Natural killer cell (primary cell): Measurements from ENCODE around the gene PLXNA2. TPM values are rescaled to one million over a fixed set of nuclear protein-coding genes. Genes with fewer than 3 reads are reported as not detected.

Experiments used
- ATAC-seq, 3 donors: fragments of 150-1000 bp in 2 of 3; fragments of 200-7000 bp in 1 of 3; cut with Tn5 transposase; 1 replicate in 1 of 3; 2 replicates in 2 of 3; pipeline ENCODE4 v1.10.0; 2021; ENCODE audit warnings: mild to moderate bottlenecking in 2 of 3, moderate library complexity in 2 of 3
- DNase-seq, 2 donors: peaks; one replicate each; pipeline versions ENCODE4 v3.0.0 to v3.0.0-alpha.2; 2013 to 2021; ENCODE audit warnings: mixed read lengths in 1 of 2
- H3K27ac ChIP-seq: one replicate; pipeline ENCODE4 v1.5.1; 2013; ENCODE audit warnings: mild to moderate bottlenecking, low read length
- H3K27me3 ChIP-seq: one replicate; pipeline ENCODE4 v1.6.1; 2013; ENCODE audit warnings: low read length; ENCODE audit not compliant: control insufficient read depth, insufficient read depth
- H3K36me3 ChIP-seq: one replicate; pipeline ENCODE4 v1.6.1; 2013; ENCODE audit warnings: low read length; ENCODE audit not compliant: control insufficient read depth, insufficient read depth
- H3K4me1 ChIP-seq: one replicate; pipeline ENCODE4 v1.6.1; 2013; ENCODE audit warnings: low read length; ENCODE audit not compliant: control insufficient read depth, insufficient read depth
- H3K4me3 ChIP-seq: one replicate; pipeline ENCODE4 v1.5.1; 2013; ENCODE audit warnings: low read length
- H3K9me3 ChIP-seq: one replicate; pipeline ENCODE4 v1.6.1; 2013; ENCODE audit warnings: low read length; ENCODE audit not compliant: control insufficient read depth, insufficient read depth
- H3K27ac Mint-ChIP-seq, 2 donors: one replicate each; pipeline ENCODE4 v1.8.0; 2022; ENCODE audit warnings: mild to moderate bottlenecking in 2 of 2, mixed read lengths in 2 of 2, moderate library complexity in 1 of 2
- H3K27me3 Mint-ChIP-seq, 2 donors: one replicate each; pipeline ENCODE4 v1.8.0; 2022; ENCODE audit warnings: low read depth in 2 of 2, mixed read lengths in 2 of 2
- H3K36me3 Mint-ChIP-seq: one replicate; pipeline ENCODE4 v1.8.0; 2022; ENCODE audit warnings: mixed read lengths
- H3K4me1 Mint-ChIP-seq, 2 donors: one replicate each; pipeline ENCODE4 v1.8.0; 2022; ENCODE audit warnings: mixed read lengths in 2 of 2
- H3K4me3 Mint-ChIP-seq: one replicate; pipeline ENCODE4 v1.8.0; 2022; ENCODE audit warnings: mild to moderate bottlenecking, moderate library complexity, mixed read lengths
- H3K9me3 Mint-ChIP-seq, 2 donors: one replicate each; pipeline ENCODE4 v1.8.0; 2022; ENCODE audit warnings: mixed read lengths in 2 of 2
- WGBS: methylation state at CpG from one replicate; pipeline ENCODE4 v1.1.7; 2013; ENCODE audit warnings: missing lambda C conversion rate; ENCODE audit not compliant: insufficient coverage; 5-methylcytosine and 5-hydroxymethylcytosine counted together
- intact Hi-C: fragments of 100-400 bp; cut with micrococcal nuclease; formaldehyde crosslinking; loops from one replicate; pipeline ENCODE4 v1.14.2; 2022
- total RNA-seq, 4 donors: library from RNA; stranded (reverse); fragments of 120-200 nt in 1 of 4; gene quantifications; one replicate each; pipeline versions ENCODE4 v1.2.3 to v1.2.4, GENCODE V29; 2013 to 2022
- TF ChIP-seq, protein P1 (sequence below): fragments of 200-600 bp; IDR thresholded peaks from one replicate; pipeline ENCODE4 v1.8.0; 2022; ENCODE audit warnings: antibody characterized with exemption

PLXNA2 gene
- total RNA-seq, 3 donors from 2014 or later (not counting 1 experiment from before 2014, with no cell fraction given), result 2.8 to 8.4 (median 2.8) TPM

DNA sequence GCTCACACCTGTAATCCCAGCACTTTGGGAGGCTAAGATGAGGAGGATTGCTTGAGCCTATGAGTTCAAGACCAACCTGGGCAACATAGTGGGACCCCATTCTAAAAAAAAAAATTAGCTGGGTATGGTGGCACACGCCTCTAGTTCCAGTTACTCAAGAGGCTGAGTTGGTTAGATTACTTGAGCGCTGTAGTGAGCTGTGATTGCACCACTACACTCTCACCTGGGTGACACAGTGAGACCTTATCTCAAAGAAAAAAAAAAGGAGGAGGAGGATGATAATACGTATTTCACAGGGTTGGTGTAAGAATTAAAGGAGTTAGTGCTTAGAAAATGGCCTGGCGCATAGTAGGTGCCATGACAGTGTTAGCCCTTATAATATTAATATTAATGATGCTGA, 144.1 kb downstream of the PLXNA2 start:
- intact Hi-C loops, result no loop called here
- DNase-seq, result no peak
- TF ChIP-seq, protein P1, sequence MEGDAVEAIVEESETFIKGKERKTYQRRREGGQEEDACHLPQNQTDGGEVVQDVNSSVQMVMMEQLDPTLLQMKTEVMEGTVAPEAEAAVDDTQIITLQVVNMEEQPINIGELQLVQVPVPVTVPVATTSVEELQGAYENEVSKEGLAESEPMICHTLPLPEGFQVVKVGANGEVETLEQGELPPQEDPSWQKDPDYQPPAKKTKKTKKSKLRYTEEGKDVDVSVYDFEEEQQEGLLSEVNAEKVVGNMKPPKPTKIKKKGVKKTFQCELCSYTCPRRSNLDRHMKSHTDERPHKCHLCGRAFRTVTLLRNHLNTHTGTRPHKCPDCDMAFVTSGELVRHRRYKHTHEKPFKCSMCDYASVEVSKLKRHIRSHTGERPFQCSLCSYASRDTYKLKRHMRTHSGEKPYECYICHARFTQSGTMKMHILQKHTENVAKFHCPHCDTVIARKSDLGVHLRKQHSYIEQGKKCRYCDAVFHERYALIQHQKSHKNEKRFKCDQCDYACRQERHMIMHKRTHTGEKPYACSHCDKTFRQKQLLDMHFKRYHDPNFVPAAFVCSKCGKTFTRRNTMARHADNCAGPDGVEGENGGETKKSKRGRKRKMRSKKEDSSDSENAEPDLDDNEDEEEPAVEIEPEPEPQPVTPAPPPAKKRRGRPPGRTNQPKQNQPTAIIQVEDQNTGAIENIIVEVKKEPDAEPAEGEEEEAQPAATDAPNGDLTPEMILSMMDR, result no peak
- no peaks in the 10 kb centered on the region for H3K9me3 ChIP-seq
- Mint-ChIP-seq H3K4me3 (no peak overlapping the region), H3K27me3 (peaks cover 5 to 8% of the 10 kb centered on the region in 2 donors), H3K36me3 (no peaks in the 10 kb centered on the region), H3K27ac (no peak overlapping the region), H3K9me3 (no peaks in the 10 kb centered on the region), H3K4me1 (no peaks in the 10 kb centered on the region)
- H3K4me3 ChIP-seq, result no peak overlapping the region
- no peak overlapping the region for H3K27ac ChIP-seq
- no peak for ATAC-seq
- no peaks in the 10 kb centered on the region for H3K27me3 ChIP-seq
- 50% methylated on average over 2 of the region's 4 CpGs for WGBS
- no peaks in the 10 kb centered on the region for H3K4me1 ChIP-seq
- no peaks in the 10 kb centered on the region for H3K36me3 ChIP-seq

DNA sequence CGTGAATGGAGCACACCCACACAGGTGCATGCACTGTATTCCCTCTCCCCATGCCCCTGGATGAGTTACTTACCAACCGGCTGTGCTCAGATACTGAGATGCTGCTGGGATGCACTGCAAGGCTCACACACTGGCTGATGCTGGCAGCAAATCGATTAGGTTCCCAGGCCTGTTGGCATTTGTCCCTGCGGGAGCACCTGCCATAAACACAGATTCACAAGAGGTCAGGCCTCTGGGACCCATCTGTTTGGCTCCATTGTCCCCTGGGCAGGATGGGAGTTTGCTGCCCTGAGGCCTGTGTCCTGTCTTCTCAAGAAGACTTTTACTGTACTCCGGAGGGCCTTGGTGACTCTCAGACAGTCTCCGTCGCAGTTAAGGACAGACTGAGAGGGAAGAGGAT, 145.4 kb downstream of the PLXNA2 start:
- no peak overlapping the region for H3K4me3 ChIP-seq
- Mint-ChIP-seq H3K9me3 (no peaks in the 10 kb centered on the region), H3K36me3 (no peaks in the 10 kb centered on the region), H3K4me3 (no peak overlapping the region), H3K4me1 (no peaks in the 10 kb centered on the region), H3K27ac (no peak overlapping the region), H3K27me3 (peaks cover 5 to 8% of the 10 kb centered on the region in 2 donors)
- H3K4me1 ChIP-seq, result no peaks in the 10 kb centered on the region
- no peak overlapping the region for H3K27ac ChIP-seq
- TF ChIP-seq, protein P1, result no peak
- 92% methylated on average over 7 of the region's 7 CpGs for WGBS
- no peak for ATAC-seq
- DNase-seq, result no peak
- intact Hi-C loops, result no loop called here
- H3K9me3 ChIP-seq, result no peaks in the 10 kb centered on the region
- no peaks in the 10 kb centered on the region for H3K27me3 ChIP-seq
- H3K36me3 ChIP-seq, result no peaks in the 10 kb centered on the region

DNA sequence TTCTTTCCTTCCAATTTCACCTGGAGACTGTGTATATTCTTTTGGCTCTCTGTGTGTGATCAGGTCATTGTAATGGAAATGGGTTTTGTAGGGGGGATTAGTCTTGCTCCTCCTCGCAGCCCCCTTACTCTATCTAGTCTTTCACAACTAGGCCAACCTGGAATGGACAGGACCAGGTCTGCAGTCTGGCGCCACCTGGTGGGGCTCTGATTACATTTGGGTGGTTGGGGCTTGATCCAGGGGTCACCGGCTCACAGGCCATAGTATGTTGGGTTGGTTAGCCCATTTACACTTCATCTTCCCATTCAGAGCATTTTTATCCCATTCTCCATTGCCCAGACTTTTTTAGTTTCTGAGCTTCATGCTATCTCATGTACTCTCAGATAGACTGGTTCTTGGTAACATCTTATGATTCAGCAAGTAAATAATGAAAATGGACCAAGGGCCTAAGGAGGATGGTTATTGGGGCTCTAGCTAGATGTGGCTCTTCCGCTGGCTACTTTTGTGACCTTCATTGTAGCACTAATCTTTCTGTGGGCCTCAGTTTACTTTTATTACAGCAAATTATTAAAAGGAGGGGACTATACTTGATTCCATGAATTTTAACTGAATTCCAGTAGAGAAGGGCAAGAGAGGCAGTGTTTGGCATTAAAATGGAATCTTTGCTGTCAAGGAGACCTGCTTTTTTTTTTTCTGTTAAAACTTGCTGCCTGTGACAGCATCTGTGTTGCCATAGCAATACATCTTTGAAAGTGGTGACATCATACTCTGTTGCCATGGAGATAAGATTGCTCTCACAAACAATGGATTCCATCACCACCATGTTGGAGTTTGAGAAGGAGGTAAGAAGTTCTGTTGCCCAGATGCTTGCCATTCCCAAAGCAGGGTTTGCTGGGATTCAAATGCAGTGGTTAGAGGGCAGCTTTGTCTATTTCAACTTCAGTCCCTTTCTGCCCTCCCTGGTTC, 150.1 kb downstream of the PLXNA2 start:
- no peaks in the 10 kb centered on the region for H3K4me1 Mint-ChIP-seq
- WGBS, result 100% methylated on average over 1 of the region's 4 CpGs
- Histone ChIP-seq H3K9me3 (no peaks in the 10 kb centered on the region), H3K27ac (no peak overlapping the region), H3K36me3 (no peaks in the 10 kb centered on the region), H3K4me1 (no peaks in the 10 kb centered on the region), H3K4me3 (no peak overlapping the region), H3K27me3 (no peaks in the 10 kb centered on the region)
- H3K27ac Mint-ChIP-seq, result no peak overlapping the region
- H3K9me3 Mint-ChIP-seq, result no peaks in the 10 kb centered on the region
- no peak overlapping the region for H3K4me3 Mint-ChIP-seq
- no peaks in the 10 kb centered on the region for H3K36me3 Mint-ChIP-seq
- intact Hi-C loops, result loop anchor here (5.0 kb wide), 1 partner anchor 72 kb away; no protein-coding TSS in a partner anchor
- H3K27me3 Mint-ChIP-seq, result no peaks in the 10 kb centered on the region
- DNase-seq, result peak; percentile 26 to 70
- peak in 2 of 3 donors; percentile 50 to 64 for ATAC-seq
- TF ChIP-seq, protein P1, result peak; percentile 61
